ENCODE data around the gene NCKAP1. TPM values are rescaled to one million over a fixed set of nuclear protein-coding genes. Genes with fewer than 3 reads are reported as not detected.
"Not testable (repeated sequence)": the region's sequence is repeated elsewhere in the genome, so short reads cannot be mapped to it uniquely, and the experiment has no call there.

The NCKAP1 gene
- total RNA-seq, 2 donors from 2014 or later = 81.7 to 116 TPM

GRCh38 chr2:182994228-182994912 lies 43.9 kb downstream of the NCKAP1 start:
- no peaks in the 10 kb centered on the region for H3K36me3 ChIP-seq
- intact Hi-C loops (cut with DNase I) = no loop called here

GRCh38 chr2:182982941-182983340 lies 55.3 kb downstream of the NCKAP1 start:
- 37% methylated on average over 2 of the region's 2 CpGs for WGBS
- Histone ChIP-seq H3K27me3 (replicated peaks; ENCODE audit: insufficient read depth) (no peaks in the 10 kb centered on the region), H3K9me3 (no peaks in the 10 kb centered on the region), H3K27ac (no peak overlapping the region), H3K4me3 (no peak overlapping the region), H3K36me3 (no peaks in the 10 kb centered on the region), H3K4me1 (replicated peaks) (no peaks in the 10 kb centered on the region)
- no peak for DNase-seq (ENCODE audit: low spot score)
- intact Hi-C loops (cut with DNase I) = no loop called here
- no peak for TF ChIP-seq POLR2A (IDR thresholded peaks at IDR 0.05)
- TF ChIP-seq POLR2AphosphoS5 (IDR thresholded peaks at IDR 0.05) = no peak
- no peak for TF ChIP-seq CTCF (IDR thresholded peaks at IDR 0.05)

More at GRCh38 chr2:182994228-182994912, 43.9 kb downstream of the NCKAP1 start:
- Histone ChIP-seq H3K4me1 (replicated peaks) (no peaks in the 10 kb centered on the region), H3K27ac (no peak overlapping the region), H3K27me3 (replicated peaks; ENCODE audit: insufficient read depth) (no peaks in the 10 kb centered on the region), H3K9me3 (no peaks in the 10 kb centered on the region), H3K4me3 (no peak overlapping the region)
- DNase-seq (ENCODE audit: low spot score) = no peak
- 94% methylated on average over 13 of the region's 13 CpGs for WGBS
- no peak for TF ChIP-seq POLR2AphosphoS5 (IDR thresholded peaks at IDR 0.05)
- no peak for TF ChIP-seq POLR2A (IDR thresholded peaks at IDR 0.05)
- no peak for TF ChIP-seq CTCF (IDR thresholded peaks at IDR 0.05)

- 79% methylated on average over 4 of the region's 4 CpGs for WGBS
- intact Hi-C loops (cut with DNase I); H3K27ac ChIP-seq; H3K9me3 ChIP-seq; H3K4me1 ChIP-seq (replicated peaks); DNase-seq (ENCODE audit: low spot score); H3K36me3 ChIP-seq; H3K4me3 ChIP-seq; H3K27me3 ChIP-seq (replicated peaks; ENCODE audit: insufficient read depth): not testable (repeated sequence)
These were observed 56.8 kb downstream of the NCKAP1 start for GRCh38 chr2:182981475-182981874.

- Histone ChIP-seq H3K4me1 (replicated peaks) (no peaks in the 10 kb centered on the region), H3K27me3 (replicated peaks; ENCODE audit: insufficient read depth) (no peaks in the 10 kb centered on the region), H3K36me3 (no peaks in the 10 kb centered on the region), H3K4me3 (no peak overlapping the region), H3K9me3 (no peaks in the 10 kb centered on the region), H3K27ac (no peak overlapping the region)
- WGBS = 88% methylated on average over 1 of the region's 1 CpG
- TF ChIP-seq POLR2A (IDR thresholded peaks at IDR 0.05) = no peak
- no peak for DNase-seq (ENCODE audit: low spot score)
- intact Hi-C loops (cut with DNase I) = no loop called here
These were observed 57.6 kb downstream of the NCKAP1 start for GRCh38 chr2:182980652-182981051.

- Histone ChIP-seq H3K4me3 (no peak overlapping the region), H3K36me3 (no peaks in the 10 kb centered on the region), H3K9me3 (no peaks in the 10 kb centered on the region), H3K27me3 (replicated peaks; ENCODE audit: insufficient read depth) (no peaks in the 10 kb centered on the region), H3K4me1 (replicated peaks) (no peaks in the 10 kb centered on the region), H3K27ac (no peak overlapping the region)
- TF ChIP-seq CTCF (IDR thresholded peaks at IDR 0.05) (peak in 3 of 4 experiments; percentile 47 to 59 (median 47)), POLR2A (IDR thresholded peaks at IDR 0.05) (no peak), POLR2AphosphoS5 (IDR thresholded peaks at IDR 0.05) (no peak)
- DNase-seq (ENCODE audit: low spot score) = no peak
- intact Hi-C loops (cut with DNase I) = no loop called here
These were observed 58.1 kb downstream of the NCKAP1 start for GRCh38 chr2:182980115-182980514.

- no peak for DNase-seq (ENCODE audit: low spot score)
- Histone ChIP-seq H3K36me3 (no peaks in the 10 kb centered on the region), H3K4me1 (replicated peaks) (no peaks in the 10 kb centered on the region), H3K27ac (no peak overlapping the region), H3K9me3 (no peaks in the 10 kb centered on the region), H3K27me3 (replicated peaks; ENCODE audit: insufficient read depth) (no peaks in the 10 kb centered on the region), H3K4me3 (no peak overlapping the region)
- intact Hi-C loops (cut with DNase I) = no loop called here
- 97% methylated on average over 1 of the region's 1 CpG for WGBS
- no peak for TF ChIP-seq POLR2AphosphoS5 (IDR thresholded peaks at IDR 0.05)
- TF ChIP-seq POLR2A (IDR thresholded peaks at IDR 0.05) = no peak
- no peak for TF ChIP-seq CTCF (IDR thresholded peaks at IDR 0.05)
These were observed 60.8 kb downstream of the NCKAP1 start for GRCh38 chr2:182977463-182977862.
